Activated T-cell treated with anti-CD3 and anti-CD28 coated beads for 48 hours (primary cell): ENCODE data around the gene ARHGEF38.

ENCODE experiments used
- DNase-seq: peaks from one replicate; pipeline ENCODE4 v3.0.0-alpha.2; 2020; ENCODE audit warnings: low read depth

The ARHGEF38 gene, protein sequence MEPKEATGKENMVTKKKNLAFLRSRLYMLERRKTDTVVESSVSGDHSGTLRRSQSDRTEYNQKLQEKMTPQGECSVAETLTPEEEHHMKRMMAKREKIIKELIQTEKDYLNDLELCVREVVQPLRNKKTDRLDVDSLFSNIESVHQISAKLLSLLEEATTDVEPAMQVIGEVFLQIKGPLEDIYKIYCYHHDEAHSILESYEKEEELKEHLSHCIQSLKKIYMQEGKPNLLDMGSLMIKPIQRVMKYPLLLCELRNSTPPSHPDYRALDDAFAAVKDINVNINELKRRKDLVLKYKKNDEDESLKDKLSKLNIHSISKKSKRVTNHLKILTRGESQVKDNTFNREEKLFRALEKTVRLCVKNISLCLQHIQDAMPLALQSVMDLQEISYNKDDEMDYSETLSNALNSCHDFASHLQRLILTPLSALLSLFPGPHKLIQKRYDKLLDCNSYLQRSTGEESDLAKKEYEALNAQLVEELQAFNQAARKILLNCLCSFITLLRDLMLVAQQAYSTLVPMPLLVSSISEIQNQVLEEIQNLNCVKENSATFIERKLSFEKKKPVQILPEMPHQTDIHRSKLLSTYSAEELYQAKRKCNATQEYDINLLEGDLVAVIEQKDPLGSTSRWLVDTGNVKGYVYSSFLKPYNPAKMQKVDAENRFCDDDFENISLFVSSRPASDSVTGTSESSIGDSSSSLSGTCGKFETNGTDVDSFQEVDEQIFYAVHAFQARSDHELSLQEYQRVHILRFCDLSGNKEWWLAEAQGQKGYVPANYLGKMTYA

GRCh38 chr4:105551965-105552746 lies at the start of gene ARHGEF38:
TSS of gene ARHGEF38 (plus strand) at chr4:105552620. CDS start at chr4:105552766, 146 bp downstream.
- no peak for DNase-seq

DNA sequence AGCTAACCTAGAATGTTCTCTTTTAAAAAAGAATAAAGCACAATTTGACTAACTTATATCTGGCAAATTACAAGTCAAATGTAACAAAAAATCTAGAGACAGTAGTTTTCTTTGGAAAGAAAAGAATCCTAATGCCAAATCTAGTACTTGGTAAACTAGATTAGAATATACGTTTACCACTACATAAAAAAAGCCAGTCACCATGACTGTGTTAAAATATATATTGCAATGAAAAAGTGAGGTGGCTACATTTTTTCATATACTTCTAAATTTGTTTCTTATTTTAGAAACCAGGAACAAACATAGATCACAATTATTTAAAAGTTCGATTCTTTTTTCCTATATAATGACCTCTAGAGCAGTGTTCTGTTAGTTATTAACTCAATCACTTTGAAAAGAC lies 48.9 kb upstream of the ARHGEF38 start:
- DNase-seq: no peak

DNA sequence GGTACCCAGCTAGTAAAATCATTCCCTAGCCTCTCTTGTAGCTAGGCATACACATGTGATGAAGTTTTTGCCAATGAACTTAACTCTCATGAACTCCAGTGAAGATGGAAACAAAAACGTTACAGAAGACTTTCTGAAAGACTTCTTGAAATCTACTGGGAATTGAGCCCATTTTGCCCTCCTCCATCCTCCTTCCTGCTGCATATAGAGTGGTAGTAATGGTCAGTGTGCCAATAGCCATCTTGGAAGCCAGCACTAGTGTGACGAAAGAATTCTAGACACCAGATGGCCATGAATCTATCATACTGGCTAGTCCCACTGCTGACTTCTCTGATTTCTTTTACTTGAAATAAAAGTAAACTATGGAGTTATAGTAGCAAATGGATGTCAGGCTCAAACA lies 47.7 kb upstream of the ARHGEF38 start:
- DNase-seq: no peak

- no peak for DNase-seq
These were observed 43.1 kb upstream of the ARHGEF38 start for GRCh38 chr4:105509291-105509690.

GRCh38 chr4:105509714-105510113 lies 42.7 kb upstream of the ARHGEF38 start:
- no peak for DNase-seq

DNA sequence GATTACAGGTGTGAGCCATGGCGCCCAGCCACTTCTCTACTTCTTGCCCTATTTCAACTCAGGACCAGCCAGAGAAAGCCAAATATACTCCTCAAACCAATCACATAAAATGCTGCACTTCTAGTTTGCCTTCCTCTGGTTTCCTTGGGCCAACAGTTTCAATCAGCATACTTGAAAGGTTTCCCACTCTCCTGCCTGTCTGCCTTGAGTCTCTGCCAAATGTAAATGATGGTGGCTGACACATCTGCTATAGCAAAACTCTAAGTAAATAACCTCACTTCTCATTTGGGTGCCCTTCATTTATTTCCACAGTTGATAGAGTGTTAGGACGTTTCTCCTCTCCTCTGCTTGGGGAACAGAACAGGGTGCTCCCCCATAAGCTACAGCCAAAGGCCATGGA lies 42.2 kb upstream of the ARHGEF38 start:
- no peak for DNase-seq

- DNase-seq: no peak
These were observed 31.3 kb upstream of the ARHGEF38 start for GRCh38 chr4:105520819-105521790.

- DNase-seq: no peak
These were observed 25.8 kb upstream of the ARHGEF38 start for GRCh38 chr4:105526656-105527055.

DNA sequence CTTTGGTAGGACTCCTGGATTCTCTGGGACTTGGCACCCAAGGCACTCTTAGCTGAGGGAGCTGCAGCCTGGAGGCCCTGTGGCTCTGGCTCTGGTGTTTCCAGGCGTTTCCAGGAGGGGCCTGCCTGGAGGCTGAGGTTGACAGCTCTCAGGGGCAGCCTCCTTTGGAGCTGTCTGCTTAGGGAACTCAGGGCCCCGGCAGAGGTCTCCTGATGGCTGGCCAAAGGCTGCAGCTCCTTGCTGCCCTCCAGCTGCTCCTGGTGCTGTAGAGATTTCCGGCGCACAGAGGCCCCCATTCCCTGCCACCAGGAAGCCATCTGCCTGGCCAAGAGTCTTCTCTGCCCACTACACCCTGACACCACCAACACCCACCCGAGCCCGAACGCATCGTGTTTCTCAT lies 25.3 kb upstream of the ARHGEF38 start:
- DNase-seq: no peak

DNA sequence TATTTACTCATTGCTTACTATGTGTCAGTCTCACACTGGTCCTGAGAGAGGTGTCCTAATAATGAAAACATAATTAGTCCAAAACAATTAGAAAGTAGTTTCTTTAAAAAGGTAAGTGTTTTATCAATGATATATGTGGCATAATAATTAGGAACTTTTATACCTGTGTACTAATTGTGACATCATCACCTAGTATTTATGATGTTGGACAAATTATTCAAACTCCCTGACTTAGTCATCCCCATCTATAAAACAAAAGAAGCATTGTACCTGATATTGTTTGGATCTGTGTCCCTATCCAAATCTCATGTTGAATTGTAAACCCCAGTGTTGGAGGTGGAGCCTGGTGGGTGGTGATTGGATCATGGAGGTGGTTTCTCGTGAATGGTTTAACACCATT lies 15.8 kb upstream of the ARHGEF38 start:
- DNase-seq: no peak

GRCh38 chr4:105541420-105541819 lies 11.0 kb upstream of the ARHGEF38 start:
- DNase-seq: no peak

DNA sequence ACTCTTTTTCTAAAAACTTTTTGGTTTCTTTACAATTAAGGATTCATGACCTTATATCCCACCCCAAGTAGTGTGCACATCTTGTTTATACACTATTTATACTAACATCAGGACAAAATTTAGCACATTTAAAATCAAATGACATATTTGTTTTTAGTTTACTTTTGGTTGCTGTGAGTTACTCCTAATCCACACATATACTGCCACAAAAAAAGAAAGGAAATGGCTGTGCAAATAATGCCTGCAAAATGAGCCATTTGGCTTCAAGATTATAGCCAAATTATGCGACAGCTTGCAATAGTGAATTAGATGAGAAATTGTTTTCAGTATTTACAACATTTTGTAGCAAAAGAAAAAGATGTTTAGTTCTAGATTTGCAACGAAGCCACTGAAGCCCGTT lies 10.4 kb upstream of the ARHGEF38 start:
- no peak for DNase-seq

DNA sequence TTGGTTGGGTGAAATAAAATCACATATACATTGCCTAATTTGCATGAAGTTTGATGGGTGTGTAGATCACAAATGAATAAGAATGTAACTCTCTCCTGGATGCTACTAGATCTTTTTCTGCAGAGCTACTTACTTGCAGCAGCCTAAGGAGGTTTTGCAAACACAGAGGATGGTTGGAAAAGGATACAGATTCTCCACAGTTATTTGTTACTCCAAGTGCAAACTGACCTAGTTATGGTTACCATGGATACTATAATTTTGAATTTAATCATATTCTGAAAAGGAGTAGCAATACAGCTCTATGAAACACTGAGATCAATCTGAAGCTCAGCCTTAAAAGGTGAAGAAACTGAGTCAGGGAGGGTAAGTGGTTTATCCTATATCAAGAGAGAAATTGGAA lies 9.1 kb upstream of the ARHGEF38 start:
- DNase-seq: no peak

GRCh38 chr4:105543881-105544280 lies 8.5 kb upstream of the ARHGEF38 start:
- no peak for DNase-seq

DNA sequence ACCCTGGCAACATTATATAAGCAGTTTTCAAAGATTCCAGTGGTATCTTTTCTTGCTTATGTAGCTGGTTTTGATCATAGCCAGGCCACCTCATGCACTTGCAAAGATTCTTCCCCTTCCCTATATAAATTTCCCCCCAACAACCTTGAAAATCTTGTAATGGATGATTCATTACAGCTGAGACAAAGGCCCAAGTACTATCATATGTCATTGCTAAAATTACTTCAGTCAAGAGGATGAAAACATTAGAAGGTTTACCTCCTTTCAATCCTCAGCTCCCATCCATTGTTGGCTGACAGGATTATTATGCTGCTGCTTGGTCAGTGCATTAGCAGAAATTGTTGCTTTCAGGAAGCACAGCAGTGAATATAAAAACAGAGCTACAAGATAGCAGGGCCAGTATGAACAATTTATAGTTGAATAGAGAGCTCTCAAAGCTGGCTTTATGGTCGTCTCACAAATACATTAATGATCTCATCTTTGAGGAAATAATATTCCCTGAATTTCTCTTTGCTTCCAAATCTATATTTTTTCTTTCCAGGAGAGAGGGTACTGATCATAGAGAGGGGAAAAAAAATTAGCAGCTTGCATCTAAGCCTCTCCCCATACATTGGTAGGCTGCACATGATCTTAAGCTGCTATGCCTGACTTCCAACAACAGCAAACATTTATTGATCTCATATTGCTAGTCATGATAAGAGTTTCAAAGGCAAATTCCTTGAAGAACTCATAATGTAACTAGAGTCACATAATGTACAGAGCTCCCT lies 7.7 kb upstream of the ARHGEF38 start:
- DNase-seq: no peak

DNA sequence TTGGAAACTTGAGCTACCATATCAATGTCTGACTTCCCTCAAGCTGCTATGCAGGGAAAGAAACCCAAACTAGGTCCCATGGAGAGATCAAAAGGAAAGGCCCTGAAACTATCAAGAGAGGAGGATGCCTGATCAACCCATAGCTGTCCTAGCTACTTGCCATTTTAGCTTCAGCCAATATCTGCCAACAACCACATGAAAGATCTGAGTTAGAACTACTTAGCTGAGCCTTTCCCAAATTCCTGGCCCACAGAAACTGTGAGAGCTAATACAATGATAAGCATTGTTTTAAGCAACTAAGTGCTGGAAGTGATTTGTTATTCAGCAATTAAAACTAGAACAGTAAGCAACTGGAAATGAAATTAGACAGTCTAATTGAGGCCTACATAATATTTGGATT lies 6.3 kb upstream of the ARHGEF38 start:
- DNase-seq: no peak

- no peak for DNase-seq
These were observed 4.7 kb upstream of the ARHGEF38 start for GRCh38 chr4:105547769-105548168.

GRCh38 chr4:105548483-105548882 lies 3.9 kb upstream of the ARHGEF38 start:
- no peak for DNase-seq

DNA sequence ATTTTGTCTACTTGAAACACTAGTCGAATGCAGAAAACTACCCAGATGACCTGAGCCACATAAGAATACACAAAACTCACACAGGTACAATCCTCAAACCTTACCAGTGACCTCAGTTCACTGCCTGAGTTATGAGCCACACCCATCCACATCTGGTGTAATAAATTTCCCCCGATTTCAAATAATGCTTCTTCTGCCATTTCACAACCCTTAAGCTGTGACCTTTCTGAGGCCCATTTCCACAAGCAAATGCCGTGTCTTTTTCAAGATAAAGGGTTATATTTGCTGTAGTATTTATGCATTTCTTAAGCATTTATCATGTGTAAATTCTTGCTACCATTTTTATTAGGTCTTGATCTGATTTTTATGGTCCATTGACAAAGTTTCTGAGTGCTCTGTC lies 1.8 kb upstream of the ARHGEF38 start:
- DNase-seq: no peak

DNA sequence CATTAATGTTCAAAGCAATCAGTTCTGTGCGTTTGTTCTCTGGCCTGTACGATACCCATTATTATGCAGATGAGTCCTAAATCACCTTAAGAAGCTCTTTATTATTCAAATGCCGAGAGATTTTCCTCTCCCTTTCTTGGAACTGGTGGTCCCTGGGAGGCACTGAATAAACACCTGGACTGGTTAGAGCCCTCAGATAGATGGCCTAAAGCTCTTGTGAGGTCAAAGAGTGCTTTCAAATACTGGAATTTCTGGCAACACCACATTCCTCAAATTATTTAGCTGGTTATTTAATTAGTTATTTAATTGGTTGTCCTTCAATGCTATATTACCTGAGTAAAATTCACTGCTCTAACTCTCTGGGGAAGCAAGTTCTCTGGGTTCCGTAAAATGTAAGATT lies 3.0 kb downstream of the ARHGEF38 start:
- DNase-seq: no peak

- DNase-seq: no peak
These were observed 3.8 kb downstream of the ARHGEF38 start for GRCh38 chr4:105556206-105556605.
